Ovary (tissue), 3 donors: ENCODE data around the gene B3GALT5.

ENCODE experiments used
- EP300 ChIP-seq: sonication (generic); formaldehyde crosslinking; IDR thresholded peaks from one replicate; pipeline ENCODE4 v1.6.1; 2017; ENCODE audit warnings: antibody characterized with exemption
- TF ChIP-seq, protein P1 (sequence below), 3 donors: fragments of 450-650 bp in 2 of 3; fragments of 200-600 bp in 1 of 3; IDR thresholded peaks; one replicate each; pipeline versions ENCODE4 v1.5.1 to v1.8.0; 2016 to 2022; ENCODE audit warnings: antibody characterized with exemption in 3 of 3, mild to moderate bottlenecking in 1 of 3
- donor health status: DM: no; HTN: no; CAD: no.

DNA sequence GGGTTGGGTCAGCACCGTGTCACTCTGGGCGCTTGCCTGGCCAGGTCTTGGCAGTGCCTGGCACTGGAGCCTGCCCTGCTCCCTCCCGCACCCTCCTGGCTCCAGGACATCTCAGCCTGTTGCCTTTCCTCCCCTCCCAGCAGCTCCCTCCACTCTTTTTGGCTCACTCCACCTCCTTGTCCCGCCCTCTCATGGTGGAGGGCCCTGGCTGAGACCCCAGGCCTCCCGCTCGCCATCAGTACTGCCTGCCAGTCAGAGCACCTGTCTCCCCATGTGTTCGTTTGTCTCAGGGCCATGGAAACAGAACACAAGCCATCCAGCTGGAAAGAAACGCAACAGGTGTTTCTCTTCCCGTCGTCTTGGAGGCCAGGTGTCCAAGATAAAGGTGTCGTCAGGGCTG is 61.0 kb downstream of the B3GALT5 start:
- TF ChIP-seq, protein P1, sequence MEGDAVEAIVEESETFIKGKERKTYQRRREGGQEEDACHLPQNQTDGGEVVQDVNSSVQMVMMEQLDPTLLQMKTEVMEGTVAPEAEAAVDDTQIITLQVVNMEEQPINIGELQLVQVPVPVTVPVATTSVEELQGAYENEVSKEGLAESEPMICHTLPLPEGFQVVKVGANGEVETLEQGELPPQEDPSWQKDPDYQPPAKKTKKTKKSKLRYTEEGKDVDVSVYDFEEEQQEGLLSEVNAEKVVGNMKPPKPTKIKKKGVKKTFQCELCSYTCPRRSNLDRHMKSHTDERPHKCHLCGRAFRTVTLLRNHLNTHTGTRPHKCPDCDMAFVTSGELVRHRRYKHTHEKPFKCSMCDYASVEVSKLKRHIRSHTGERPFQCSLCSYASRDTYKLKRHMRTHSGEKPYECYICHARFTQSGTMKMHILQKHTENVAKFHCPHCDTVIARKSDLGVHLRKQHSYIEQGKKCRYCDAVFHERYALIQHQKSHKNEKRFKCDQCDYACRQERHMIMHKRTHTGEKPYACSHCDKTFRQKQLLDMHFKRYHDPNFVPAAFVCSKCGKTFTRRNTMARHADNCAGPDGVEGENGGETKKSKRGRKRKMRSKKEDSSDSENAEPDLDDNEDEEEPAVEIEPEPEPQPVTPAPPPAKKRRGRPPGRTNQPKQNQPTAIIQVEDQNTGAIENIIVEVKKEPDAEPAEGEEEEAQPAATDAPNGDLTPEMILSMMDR (IDR thresholded peaks at IDR 0.05), result no peak
- no peak for TF ChIP-seq EP300
